WTC11 (cell line): Measurements from ENCODE around the gene LAMP1. TPM values are rescaled to one million over a fixed set of nuclear protein-coding genes. Genes with fewer than 3 reads are reported as not detected.

Experiments used
- ATAC-seq: fragments of 200-7000 bp; cut with Tn5 transposase; 2 replicates; pipeline ENCODE4 v1.10.0; 2021; ENCODE audit warnings: mild to moderate bottlenecking, moderate library complexity
- CTCF ChIA-PET: fragments of 300-600 bp; sonication (Branson Sonifier 250); formaldehyde crosslinking; loops from one replicate; lab custom pipeline; 2021; ENCODE audit warnings: antibody characterized with exemption; lab: Charles Lee
- POLR2A ChIA-PET: fragments of 350-600 bp; sonication (Branson Sonifier 250); formaldehyde crosslinking; loops from one replicate; lab custom pipeline; 2021; ENCODE audit warnings: antibody characterized with exemption; lab: Charles Lee
- DNase-seq: peaks from one replicate; pipeline ENCODE4 v3.0.0; 2021; ENCODE audit warnings: low spot score
- H3K27ac Mint-ChIP-seq: 2 replicates; pipeline ENCODE4 v1.8.0; 2021; ENCODE audit warnings: mixed read lengths
- H3K27me3 Mint-ChIP-seq: 2 replicates; pipeline ENCODE4 v1.8.0; 2021; ENCODE audit warnings: low read depth, mild to moderate bottlenecking, moderate library complexity, mixed read lengths
- H3K36me3 Mint-ChIP-seq: 2 replicates; pipeline ENCODE4 v1.8.0; 2021; ENCODE audit warnings: mixed read lengths
- H3K4me1 Mint-ChIP-seq: 2 replicates; pipeline ENCODE4 v1.8.0; 2022; ENCODE audit warnings: mixed read lengths
- H3K4me3 Mint-ChIP-seq: 2 replicates; pipeline ENCODE4 v1.8.0; 2021; ENCODE audit warnings: mild to moderate bottlenecking, moderate library complexity, mixed read lengths
- H3K9me3 Mint-ChIP-seq: 2 replicates; pipeline ENCODE4 v1.8.0; 2021; ENCODE audit warnings: mixed read lengths
- ARID4B ChIP-seq: sonication (generic); formaldehyde crosslinking; IDR thresholded peaks from 2 replicates; pipeline ENCODE4 v1.8.0; 2023; ENCODE audit warnings: missing genetic modification reagents, mild to moderate bottlenecking, borderline replicate concordance
- CBFB ChIP-seq: sonication (generic); formaldehyde crosslinking; IDR thresholded peaks from 2 replicates; pipeline ENCODE4 v1.8.1; 2022; ENCODE audit warnings: mild to moderate bottlenecking, low read depth, missing genetic modification reagents
- EMX1 ChIP-seq: fragments of 250-450 bp; sonication (Bioruptor Pico); IDR thresholded peaks from 2 replicates; pipeline ENCODE4 v1.8.0; 2021; ENCODE audit warnings: mild to moderate bottlenecking
- ESRRA ChIP-seq: sonication (generic); formaldehyde crosslinking; IDR thresholded peaks from 2 replicates; pipeline ENCODE4 v1.8.1; 2022; ENCODE audit warnings: mild to moderate bottlenecking, missing genetic modification reagents, borderline replicate concordance
- HMGXB4 ChIP-seq: sonication (generic); formaldehyde crosslinking; IDR thresholded peaks from 2 replicates; pipeline ENCODE4 v1.8.1; 2023; ENCODE audit warnings: mild to moderate bottlenecking, moderate library complexity, missing genetic modification reagents
- JAZF1 ChIP-seq: fragments of 250-450 bp; sonication (Bioruptor Pico); IDR thresholded peaks from 2 replicates; pipeline ENCODE4 v1.9.0; 2021; ENCODE audit warnings: moderate library complexity, mild to moderate bottlenecking, inconsistent platforms
- NFYB ChIP-seq: sonication (generic); formaldehyde crosslinking; conservative IDR thresholded peaks from 2 replicates; pipeline ENCODE4 v1.8.0; 2022; ENCODE audit warnings: low read depth, missing genetic modification reagents
- NR3C1 ChIP-seq: sonication (generic); formaldehyde crosslinking; conservative IDR thresholded peaks from 2 replicates; pipeline ENCODE4 v1.8.1; 2023; ENCODE audit warnings: low read depth, mild to moderate bottlenecking, missing genetic modification reagents
- RELA ChIP-seq: sonication (generic); formaldehyde crosslinking; IDR thresholded peaks from 2 replicates; pipeline ENCODE4 v1.8.1; 2022; ENCODE audit warnings: missing genetic modification reagents, mild to moderate bottlenecking, borderline replicate concordance
- SMAD3 ChIP-seq: sonication (generic); formaldehyde crosslinking; IDR thresholded peaks from 2 replicates; pipeline ENCODE4 v1.8.0; 2022; ENCODE audit warnings: missing genetic modification reagents, mild to moderate bottlenecking, borderline replicate concordance
- SOX15 ChIP-seq: fragments of 250-450 bp; sonication (Bioruptor Pico); IDR thresholded peaks from 2 replicates; pipeline ENCODE4 v1.9.0; 2021; ENCODE audit warnings: mild to moderate bottlenecking
- TCF7 ChIP-seq: sonication (generic); formaldehyde crosslinking; IDR thresholded peaks from 2 replicates; pipeline ENCODE4 v1.8.0; 2022; ENCODE audit warnings: mild to moderate bottlenecking, low read depth, missing genetic modification reagents, moderate library complexity
- USF2 ChIP-seq: sonication (generic); formaldehyde crosslinking; IDR thresholded peaks from 2 replicates; pipeline ENCODE4 v1.8.1; 2023; ENCODE audit warnings: mild to moderate bottlenecking, missing genetic modification reagents, moderate library complexity
- ZBTB21 ChIP-seq: sonication (generic); formaldehyde crosslinking; IDR thresholded peaks from 2 replicates; pipeline ENCODE4 v1.8.1; 2023; ENCODE audit warnings: mild to moderate bottlenecking, missing genetic modification reagents, borderline replicate concordance
- ZBTB43 ChIP-seq: sonication (generic); formaldehyde crosslinking; IDR thresholded peaks from 2 replicates; pipeline ENCODE4 v1.8.1; 2023; ENCODE audit warnings: mild to moderate bottlenecking, missing genetic modification reagents
- ZNF219 ChIP-seq: sonication (generic); formaldehyde crosslinking; IDR thresholded peaks from 2 replicates; pipeline ENCODE4 v1.8.0; 2023; ENCODE audit warnings: missing genetic modification reagents, mild to moderate bottlenecking, borderline replicate concordance
- ZNF396 ChIP-seq: fragments of 250-450 bp; sonication (Bioruptor Pico); IDR thresholded peaks from 2 replicates; pipeline ENCODE4 v1.8.0; 2021; ENCODE audit warnings: mild to moderate bottlenecking, moderate library complexity, borderline replicate concordance
- total RNA-seq: library from RNA; stranded (reverse); gene quantifications from 3 replicates; pipeline ENCODE4 v1.2.3, GENCODE V29; 2021
- TF ChIP-seq, protein P1 (sequence below): fragments of 200-600 bp; IDR thresholded peaks from 2 replicates; pipeline ENCODE4 v1.8.0; 2022; ENCODE audit warnings: antibody characterized with exemption
- TF ChIP-seq, protein P2 (sequence below): fragments of 250-450 bp; sonication (Bioruptor Pico); IDR thresholded peaks from 2 replicates; pipeline ENCODE4 v1.8.0; 2021; ENCODE audit warnings: mild to moderate bottlenecking
- TF ChIP-seq, protein P3 (sequence below): sonication (generic); formaldehyde crosslinking; IDR thresholded peaks from 2 replicates; pipeline ENCODE4 v1.8.0; 2022; ENCODE audit warnings: mild to moderate bottlenecking, missing genetic modification reagents

LAMP1 gene
- total RNA-seq, 1 experiment from 2014 or later, result 150 TPM

DNA sequence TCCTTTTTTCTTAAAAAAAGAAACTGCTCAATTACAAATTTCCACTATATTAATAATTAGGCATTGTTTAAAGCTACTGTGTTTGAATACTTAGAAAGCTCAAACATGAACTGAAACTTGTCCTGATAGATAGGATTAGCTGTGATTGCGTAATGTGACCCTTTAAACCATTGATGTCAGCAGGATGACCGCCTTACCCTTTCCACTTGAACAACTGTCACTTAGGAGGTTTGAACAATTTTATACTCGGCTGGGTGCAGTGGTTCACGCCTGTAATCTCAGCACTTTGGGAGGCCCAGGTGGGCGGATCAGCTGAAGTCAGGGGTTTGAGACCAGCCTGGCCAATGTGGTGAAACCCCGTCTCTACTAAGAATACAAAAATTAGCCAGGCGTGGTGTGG lies 2.9 kb downstream of the LAMP1 start (continued):
- TF ChIP-seq USF2 (CRISPR knock-in tag), result no peak
- no peak for TF ChIP-seq JAZF1 (CRISPR knock-in tag)
- no peak for TF ChIP-seq EMX1 (CRISPR knock-in tag)
- TF ChIP-seq CBFB (CRISPR knock-in tag), result no peak

DNA sequence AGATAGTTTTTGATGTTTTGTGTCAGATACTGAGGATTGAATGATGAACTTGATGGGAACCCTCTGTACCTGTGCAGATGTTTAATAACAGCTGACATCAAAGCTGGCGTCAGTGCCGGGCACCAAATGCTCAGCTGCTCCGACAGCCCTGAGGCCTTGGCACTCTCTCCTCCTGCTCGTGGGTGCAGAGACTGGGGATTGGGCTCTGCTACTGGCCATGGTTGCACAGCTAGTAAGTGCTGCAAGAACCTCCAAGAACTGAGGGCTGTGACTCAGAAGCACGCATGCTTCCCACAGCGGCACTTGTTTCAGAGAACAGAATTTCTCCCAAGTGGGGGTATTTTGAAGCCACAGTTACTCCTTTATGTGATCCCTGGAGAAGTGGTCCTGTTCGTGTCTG lies 5.9 kb downstream of the LAMP1 start:
- CTCF ChIA-PET, result no interaction called here
- ATAC-seq, result no peak
- H3K4me3 Mint-ChIP-seq, result no peak overlapping the region
- H3K36me3 Mint-ChIP-seq, result peaks cover 7% of the 10 kb centered on the region
- no peak for TF ChIP-seq ARID4B (CRISPR knock-in tag)
- no peak for TF ChIP-seq HMGXB4 (CRISPR knock-in tag)
- no peak for TF ChIP-seq SMAD3 (CRISPR knock-in tag)
- TF ChIP-seq ZBTB21 (CRISPR knock-in tag), result no peak
- TF ChIP-seq, protein P1, sequence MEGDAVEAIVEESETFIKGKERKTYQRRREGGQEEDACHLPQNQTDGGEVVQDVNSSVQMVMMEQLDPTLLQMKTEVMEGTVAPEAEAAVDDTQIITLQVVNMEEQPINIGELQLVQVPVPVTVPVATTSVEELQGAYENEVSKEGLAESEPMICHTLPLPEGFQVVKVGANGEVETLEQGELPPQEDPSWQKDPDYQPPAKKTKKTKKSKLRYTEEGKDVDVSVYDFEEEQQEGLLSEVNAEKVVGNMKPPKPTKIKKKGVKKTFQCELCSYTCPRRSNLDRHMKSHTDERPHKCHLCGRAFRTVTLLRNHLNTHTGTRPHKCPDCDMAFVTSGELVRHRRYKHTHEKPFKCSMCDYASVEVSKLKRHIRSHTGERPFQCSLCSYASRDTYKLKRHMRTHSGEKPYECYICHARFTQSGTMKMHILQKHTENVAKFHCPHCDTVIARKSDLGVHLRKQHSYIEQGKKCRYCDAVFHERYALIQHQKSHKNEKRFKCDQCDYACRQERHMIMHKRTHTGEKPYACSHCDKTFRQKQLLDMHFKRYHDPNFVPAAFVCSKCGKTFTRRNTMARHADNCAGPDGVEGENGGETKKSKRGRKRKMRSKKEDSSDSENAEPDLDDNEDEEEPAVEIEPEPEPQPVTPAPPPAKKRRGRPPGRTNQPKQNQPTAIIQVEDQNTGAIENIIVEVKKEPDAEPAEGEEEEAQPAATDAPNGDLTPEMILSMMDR, result no peak
- TF ChIP-seq ZNF219 (CRISPR knock-in tag), result no peak
- TF ChIP-seq, protein P2, sequence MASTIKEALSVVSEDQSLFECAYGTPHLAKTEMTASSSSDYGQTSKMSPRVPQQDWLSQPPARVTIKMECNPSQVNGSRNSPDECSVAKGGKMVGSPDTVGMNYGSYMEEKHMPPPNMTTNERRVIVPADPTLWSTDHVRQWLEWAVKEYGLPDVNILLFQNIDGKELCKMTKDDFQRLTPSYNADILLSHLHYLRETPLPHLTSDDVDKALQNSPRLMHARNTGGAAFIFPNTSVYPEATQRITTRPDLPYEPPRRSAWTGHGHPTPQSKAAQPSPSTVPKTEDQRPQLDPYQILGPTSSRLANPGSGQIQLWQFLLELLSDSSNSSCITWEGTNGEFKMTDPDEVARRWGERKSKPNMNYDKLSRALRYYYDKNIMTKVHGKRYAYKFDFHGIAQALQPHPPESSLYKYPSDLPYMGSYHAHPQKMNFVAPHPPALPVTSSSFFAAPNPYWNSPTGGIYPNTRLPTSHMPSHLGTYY (CRISPR knock-in tag), result no peak
- TF ChIP-seq, protein P3, sequence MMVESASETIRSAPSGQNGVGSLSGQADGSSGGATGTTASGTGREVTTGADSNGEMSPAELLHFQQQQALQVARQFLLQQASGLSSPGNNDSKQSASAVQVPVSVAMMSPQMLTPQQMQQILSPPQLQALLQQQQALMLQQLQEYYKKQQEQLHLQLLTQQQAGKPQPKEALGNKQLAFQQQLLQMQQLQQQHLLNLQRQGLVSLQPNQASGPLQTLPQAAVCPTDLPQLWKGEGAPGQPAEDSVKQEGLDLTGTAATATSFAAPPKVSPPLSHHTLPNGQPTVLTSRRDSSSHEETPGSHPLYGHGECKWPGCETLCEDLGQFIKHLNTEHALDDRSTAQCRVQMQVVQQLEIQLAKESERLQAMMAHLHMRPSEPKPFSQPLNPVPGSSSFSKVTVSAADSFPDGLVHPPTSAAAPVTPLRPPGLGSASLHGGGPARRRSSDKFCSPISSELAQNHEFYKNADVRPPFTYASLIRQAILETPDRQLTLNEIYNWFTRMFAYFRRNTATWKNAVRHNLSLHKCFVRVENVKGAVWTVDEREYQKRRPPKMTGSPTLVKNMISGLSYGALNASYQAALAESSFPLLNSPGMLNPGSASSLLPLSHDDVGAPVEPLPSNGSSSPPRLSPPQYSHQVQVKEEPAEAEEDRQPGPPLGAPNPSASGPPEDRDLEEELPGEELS (CRISPR knock-in tag), result no peak
- no peak for TF ChIP-seq ZBTB43 (CRISPR knock-in tag)
- TF ChIP-seq ESRRA (CRISPR knock-in tag), result no peak
- no peak for TF ChIP-seq RELA (CRISPR knock-in tag)
- TF ChIP-seq TCF7 (CRISPR knock-in tag), result no peak
- TF ChIP-seq NR3C1, result no peak
- no peak for TF ChIP-seq EMX1 (CRISPR knock-in tag)
- TF ChIP-seq USF2 (CRISPR knock-in tag), result no peak
- TF ChIP-seq SOX15 (CRISPR knock-in tag), result no peak
- no peak for TF ChIP-seq NFYB (CRISPR knock-in tag)
- TF ChIP-seq ZNF396, result no peak
- TF ChIP-seq, all 79 proteins: peak for 0
- no peak for DNase-seq
- POLR2A ChIA-PET, result no interaction called here
- Mint-ChIP-seq H3K9me3 (no peaks in the 10 kb centered on the region), H3K4me1 (peaks cover 7% of the 10 kb centered on the region), H3K27ac (0 out of 2 replicates have a peak overlapping the region, but pooled peaks have one; percentile 11), H3K27me3 (no peaks in the 10 kb centered on the region)
